Mesendoderm (in vitro differentiated cells): ENCODE data around the gene ARMC9.

ENCODE experiments used
- DNase-seq: peaks from one replicate; pipeline ENCODE4 v3.0.0; 2013
- H2AK5ac ChIP-seq: 2 replicates; pipeline ENCODE4 v1.6.1; 2013; ENCODE audit warnings: low read length, inconsistent platforms
- H2BK120ac ChIP-seq: 2 replicates; pipeline ENCODE4 v1.6.1; 2013; ENCODE audit warnings: low read depth, mild to moderate bottlenecking, low read length, moderate library complexity, mixed read lengths
- H2BK15ac ChIP-seq: replicated peaks from 2 replicates; pipeline ENCODE4 v1.6.1; 2013; ENCODE audit warnings: low read depth, mild to moderate bottlenecking, moderate library complexity
- H2BK5ac ChIP-seq: 2 replicates; pipeline ENCODE4 v1.6.1; 2013; ENCODE audit warnings: low read length, inconsistent platforms
- H3K18ac ChIP-seq: 2 replicates; pipeline ENCODE4 v1.6.1; 2013; ENCODE audit warnings: mild to moderate bottlenecking, low read length, mixed read lengths
- H3K23ac ChIP-seq: one replicate; pipeline ENCODE4 v1.6.1; 2013; ENCODE audit warnings: low read length
- H3K27ac ChIP-seq: 2 replicates; pipeline ENCODE4 v1.5.1; 2013; ENCODE audit warnings: low read depth, mild to moderate bottlenecking, inconsistent platforms, low read length, moderate library complexity
- H3K27me3 ChIP-seq: 2 replicates; pipeline ENCODE4 v1.6.1; 2013; ENCODE audit warnings: low read length, control low read depth, mild to moderate bottlenecking, inconsistent platforms; ENCODE audit not compliant: insufficient read depth, poor library complexity
- H3K36me3 ChIP-seq: 2 replicates; pipeline ENCODE4 v1.6.1; 2013; ENCODE audit warnings: low read length, inconsistent platforms; ENCODE audit not compliant: control insufficient read depth, insufficient read depth
- H3K4ac ChIP-seq: one replicate; pipeline ENCODE4 v1.6.1; 2013; ENCODE audit warnings: low read depth, mild to moderate bottlenecking, low read length, moderate library complexity
- H3K4me1 ChIP-seq: 2 replicates; pipeline ENCODE4 v1.6.1; 2013; ENCODE audit warnings: low read depth, low read length, inconsistent platforms; ENCODE audit not compliant: control insufficient read depth
- H3K4me2 ChIP-seq: 2 replicates; pipeline ENCODE4 v1.6.1; 2013; ENCODE audit warnings: low read length
- H3K4me3 ChIP-seq: 2 replicates; pipeline ENCODE4 v1.5.1; 2013; ENCODE audit warnings: mild to moderate bottlenecking, low read length
- H3K56ac ChIP-seq: one replicate; pipeline ENCODE4 v1.6.1; 2013; ENCODE audit warnings: low read length
- H3K79me1 ChIP-seq: 2 replicates; pipeline ENCODE4 v1.6.1; 2013; ENCODE audit warnings: low read length, inconsistent platforms
- H3K79me2 ChIP-seq: 2 replicates; pipeline ENCODE4 v1.6.1; 2013; ENCODE audit warnings: mild to moderate bottlenecking, low read length; ENCODE audit not compliant: control insufficient read depth, insufficient read depth
- H3K9ac ChIP-seq: 2 replicates; pipeline ENCODE4 v1.6.1; 2013; ENCODE audit warnings: low read length, inconsistent platforms
- H4K5ac ChIP-seq: one replicate; pipeline ENCODE4 v1.6.1; 2013; ENCODE audit warnings: low read length
- H4K8ac ChIP-seq: one replicate; pipeline ENCODE4 v1.6.1; 2013; ENCODE audit warnings: low read depth, mild to moderate bottlenecking, control low read depth, low read length, moderate library complexity
- WGBS: extraction: QIAGEN DNeasy Blood & Tissue Kit; methylation state at CpG from one replicate; pipeline ENCODE4 v1.1.7; 2013; ENCODE audit warnings: low lambda C conversion rate, missing lambda C conversion rate; ENCODE audit not compliant: insufficient coverage; ENCODE audit errors: extremely low coverage; 5-methylcytosine and 5-hydroxymethylcytosine counted together

Gene ARMC9

GRCh38 chr2:231200805-231201474 is 2.5 kb downstream of the ARMC9 start:
- no peak overlapping the region for H3K4me2 ChIP-seq
- no peak overlapping the region for H2AK5ac ChIP-seq
- H3K18ac ChIP-seq = no peak overlapping the region
- peaks cover 13% of the 10 kb centered on the region for H3K79me1 ChIP-seq
- peak; percentile 77 for DNase-seq
- H3K79me2 ChIP-seq = peaks cover 3% of the 10 kb centered on the region
- H4K5ac ChIP-seq = no peak overlapping the region
- H3K4me3 ChIP-seq = no peak overlapping the region
- no peak overlapping the region for H2BK120ac ChIP-seq
- no peak overlapping the region for H3K9ac ChIP-seq
- H3K27me3 ChIP-seq = no peaks in the 10 kb centered on the region
- H3K56ac ChIP-seq = no peak overlapping the region
- no peak overlapping the region for H3K23ac ChIP-seq
- H3K36me3 ChIP-seq = peaks cover 2% of the 10 kb centered on the region
- no peak overlapping the region for H2BK5ac ChIP-seq
- WGBS = no CpG with 5 or more reads among the region's 3 CpGs
- H3K4me1 ChIP-seq = peaks cover 6% of the 10 kb centered on the region
- no peak overlapping the region for H3K4ac ChIP-seq
- H4K8ac ChIP-seq = no peak overlapping the region
- H2BK15ac ChIP-seq = no peak overlapping the region
- no peak overlapping the region for H3K27ac ChIP-seq

DNA sequence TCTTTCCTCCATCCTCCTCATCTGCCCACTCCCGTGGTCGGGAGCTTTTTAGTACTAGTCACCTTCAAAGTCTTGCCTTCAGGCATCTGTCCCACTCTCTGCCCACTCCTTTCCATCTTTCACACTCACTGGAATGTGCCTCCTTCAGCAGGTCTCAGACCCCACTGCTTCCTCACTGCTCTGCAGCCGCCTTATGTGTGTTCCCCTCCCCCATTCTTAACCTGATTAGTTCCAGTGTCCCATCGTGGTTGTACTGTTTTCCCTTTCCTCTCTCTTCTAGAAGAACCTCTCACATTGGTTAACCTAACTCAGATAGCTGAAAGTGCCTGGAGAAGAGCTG is 3.0 kb downstream of the ARMC9 start:
- Histone ChIP-seq H2BK5ac (no peak overlapping the region), H2BK120ac (no peak overlapping the region), H3K4ac (no peak overlapping the region), H3K4me2 (no peak overlapping the region), H3K27ac (no peak overlapping the region), H3K4me1 (peaks cover 6% of the 10 kb centered on the region), H3K9ac (no peak overlapping the region), H3K36me3 (peaks cover 2% of the 10 kb centered on the region), H3K4me3 (no peak overlapping the region), H4K5ac (no peak overlapping the region), H3K79me1 (peaks cover 13% of the 10 kb centered on the region), H2AK5ac (no peak overlapping the region), H3K56ac (no peak overlapping the region), H2BK15ac (no peak overlapping the region), H3K27me3 (no peaks in the 10 kb centered on the region), H3K23ac (no peak overlapping the region), H3K18ac (no peak overlapping the region), H3K79me2 (peaks cover 3% of the 10 kb centered on the region), H4K8ac (no peak overlapping the region)
- no peak for DNase-seq
- WGBS = no CpG with 5 or more reads among the region's 4 CpGs

DNA sequence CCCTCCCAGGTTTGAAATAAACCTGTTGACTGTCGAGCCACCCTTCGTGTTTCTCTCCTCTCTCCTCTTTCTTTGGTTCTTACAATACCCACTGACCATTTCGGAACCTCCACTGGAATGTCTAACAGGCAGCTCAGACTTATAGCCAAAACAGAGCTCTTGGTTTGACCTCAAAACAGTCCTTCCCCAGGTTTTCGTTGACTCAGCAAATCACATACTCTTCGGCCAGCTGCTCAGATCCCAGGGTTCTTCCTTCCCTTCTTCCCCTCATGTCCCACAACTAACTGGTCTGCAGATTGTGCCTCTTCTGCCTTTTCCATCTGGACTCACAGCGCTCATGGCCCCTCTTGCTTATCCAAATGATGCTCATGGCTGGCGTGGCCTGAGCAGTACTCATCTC is 4.7 kb downstream of the ARMC9 start:
- H2AK5ac ChIP-seq = no peak overlapping the region
- no peak overlapping the region for H2BK120ac ChIP-seq
- H3K56ac ChIP-seq = no peak overlapping the region
- H3K23ac ChIP-seq = no peak overlapping the region
- H3K4me3 ChIP-seq = no peak overlapping the region
- peaks cover 13% of the 10 kb centered on the region for H3K79me1 ChIP-seq
- H2BK5ac ChIP-seq = no peak overlapping the region
- no peak overlapping the region for H3K27ac ChIP-seq
- WGBS = no CpG with 5 or more reads among the region's 7 CpGs
- H3K4me2 ChIP-seq = no peak overlapping the region
- peaks cover 2% of the 10 kb centered on the region for H3K36me3 ChIP-seq
- H3K27me3 ChIP-seq = no peaks in the 10 kb centered on the region
- no peak overlapping the region for H4K5ac ChIP-seq
- no peak for DNase-seq
- H3K79me2 ChIP-seq = peaks cover 3% of the 10 kb centered on the region
- no peak overlapping the region for H3K18ac ChIP-seq
- peaks cover 6% of the 10 kb centered on the region for H3K4me1 ChIP-seq
- no peak overlapping the region for H2BK15ac ChIP-seq
- H3K4ac ChIP-seq = no peak overlapping the region
- no peak overlapping the region for H3K9ac ChIP-seq
- no peak overlapping the region for H4K8ac ChIP-seq

DNA sequence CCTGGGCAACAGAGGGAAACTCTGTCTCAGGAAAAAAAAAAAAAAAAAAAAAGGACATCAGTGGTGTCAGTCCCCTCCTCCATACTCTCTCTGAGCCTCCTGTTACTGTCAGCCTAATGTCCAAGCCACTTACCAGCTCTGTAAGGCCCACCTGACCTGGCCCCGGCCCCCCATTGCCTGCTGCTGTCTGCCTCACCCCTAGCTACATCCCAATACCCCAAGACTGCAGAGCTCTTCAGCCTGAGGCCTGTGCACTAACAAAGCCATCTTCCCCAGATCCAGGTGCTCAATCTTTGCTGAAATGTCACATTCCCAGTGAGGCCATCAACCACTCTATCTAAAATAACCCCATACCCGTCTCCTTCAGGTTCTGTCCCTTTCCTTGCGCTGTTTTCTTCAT is 5.7 kb downstream of the ARMC9 start:
- Histone ChIP-seq H3K27me3 (no peaks in the 10 kb centered on the region), H3K23ac (no peak overlapping the region), H2AK5ac (no peak overlapping the region), H3K18ac (no peak overlapping the region), H4K5ac (no peak overlapping the region), H3K9ac (no peak overlapping the region), H3K4me1 (peaks cover 5% of the 10 kb centered on the region), H3K79me1 (peaks cover 13% of the 10 kb centered on the region), H3K56ac (no peak overlapping the region), H3K27ac (no peak overlapping the region), H2BK5ac (no peak overlapping the region), H3K4me2 (no peak overlapping the region), H4K8ac (no peak overlapping the region), H3K79me2 (peaks cover 2% of the 10 kb centered on the region), H3K36me3 (peaks cover 2% of the 10 kb centered on the region), H3K4me3 (no peak overlapping the region), H2BK120ac (no peak overlapping the region), H2BK15ac (no peak overlapping the region), H3K4ac (no peak overlapping the region)
- no peak for DNase-seq
- no CpG with 5 or more reads among the region's 3 CpGs for WGBS

DNA sequence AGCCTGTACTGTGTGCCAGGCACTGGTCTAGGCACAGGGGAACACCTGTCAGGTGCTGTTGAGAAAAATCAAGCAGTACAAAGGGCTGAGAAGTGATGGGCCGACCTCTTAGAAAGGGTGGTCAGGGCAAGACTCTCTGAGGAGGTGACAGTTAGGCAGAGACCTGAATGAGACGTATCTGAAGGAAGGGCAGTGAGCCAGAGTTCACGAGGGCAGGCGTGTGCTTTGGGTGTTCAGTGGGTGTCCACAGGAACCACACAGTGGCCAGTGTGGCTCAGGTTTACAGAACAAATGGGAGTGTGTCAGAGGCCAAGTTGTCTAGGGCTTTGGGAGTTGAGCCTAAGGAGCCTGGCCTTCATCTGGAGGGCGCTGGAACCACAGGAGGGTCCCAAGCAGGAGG is 6.2 kb downstream of the ARMC9 start:
- Histone ChIP-seq H3K4me3 (no peak overlapping the region), H4K5ac (no peak overlapping the region), H3K18ac (no peak overlapping the region), H3K79me2 (no peaks in the 10 kb centered on the region), H3K4me1 (peaks cover 3% of the 10 kb centered on the region), H3K23ac (no peak overlapping the region), H3K27ac (no peak overlapping the region), H3K36me3 (peaks cover 2% of the 10 kb centered on the region), H2BK120ac (no peak overlapping the region), H3K4ac (no peak overlapping the region), H3K4me2 (no peak overlapping the region), H2BK5ac (no peak overlapping the region), H3K9ac (no peak overlapping the region), H3K79me1 (peaks cover 11% of the 10 kb centered on the region), H3K56ac (no peak overlapping the region), H2BK15ac (no peak overlapping the region), H2AK5ac (no peak overlapping the region), H3K27me3 (no peaks in the 10 kb centered on the region), H4K8ac (no peak overlapping the region)
- WGBS = no CpG with 5 or more reads among the region's 5 CpGs
- DNase-seq = no peak

- peaks cover 9% of the 10 kb centered on the region for H3K79me1 ChIP-seq
- no peaks in the 10 kb centered on the region for H3K79me2 ChIP-seq
- no peak overlapping the region for H4K8ac ChIP-seq
- H3K36me3 ChIP-seq = peaks cover 2% of the 10 kb centered on the region
- H3K23ac ChIP-seq = no peak overlapping the region
- DNase-seq = no peak
- no peak overlapping the region for H2BK15ac ChIP-seq
- no peak overlapping the region for H3K4me2 ChIP-seq
- H2BK120ac ChIP-seq = no peak overlapping the region
- H3K27me3 ChIP-seq = no peaks in the 10 kb centered on the region
- H3K18ac ChIP-seq = no peak overlapping the region
- H4K5ac ChIP-seq = no peak overlapping the region
- H3K27ac ChIP-seq = no peak overlapping the region
- H3K4ac ChIP-seq = no peak overlapping the region
- no peak overlapping the region for H2AK5ac ChIP-seq
- no CpG with 5 or more reads among the region's 4 CpGs for WGBS
- no peak overlapping the region for H3K56ac ChIP-seq
- no peak overlapping the region for H3K4me3 ChIP-seq
- H2BK5ac ChIP-seq = no peak overlapping the region
- H3K9ac ChIP-seq = no peak overlapping the region
- no peaks in the 10 kb centered on the region for H3K4me1 ChIP-seq
These were observed 9.3 kb downstream of the ARMC9 start for GRCh38 chr2:231207734-231208133.
